Loucy (cell line): ENCODE measurements around the gene PODNL1.

Experiments used
- H2AFZ ChIP-seq: fragments of 200-600 bp; sonication (generic); 2 replicates; pipeline ENCODE4 v1.6.0; 2016; ENCODE audit warnings: antibody characterized with exemption, mild to moderate bottlenecking, low read length, moderate library complexity
- H3F3A ChIP-seq: fragments of 200-600 bp; 2 replicates; pipeline ENCODE4 v1.6.0; 2016; ENCODE audit warnings: antibody characterized with exemption, low read depth, mild to moderate bottlenecking
- H3K27me3 ChIP-seq: fragments of 200-600 bp; sonication (generic); 2 replicates; pipeline ENCODE4 v1.6.1; 2014; ENCODE audit warnings: low read length, mild to moderate bottlenecking; ENCODE audit not compliant: insufficient read depth, poor library complexity, severe bottlenecking
- H3K36me3 ChIP-seq: fragments of 200-600 bp; sonication (generic); 2 replicates; pipeline ENCODE4 v1.6.1; 2016; ENCODE audit warnings: low read length; ENCODE audit not compliant: insufficient read depth
- H3K4me1 ChIP-seq: fragments of 200-600 bp; sonication (generic); 2 replicates; pipeline ENCODE4 v1.5.1; 2014; ENCODE audit warnings: low read length, mild to moderate bottlenecking; ENCODE audit not compliant: insufficient read depth, poor library complexity, severe bottlenecking
- H3K4me2 ChIP-seq: fragments of 200-600 bp; sonication (generic); 2 replicates; pipeline ENCODE4 v1.6.0; 2014; ENCODE audit warnings: antibody characterized with exemption, low read length, low read depth, mild to moderate bottlenecking; ENCODE audit not compliant: poor library complexity, severe bottlenecking
- H3K4me3 ChIP-seq: fragments of 200-600 bp; sonication (generic); 2 replicates; pipeline ENCODE4 v1.5.1; 2014; ENCODE audit warnings: low read length, mild to moderate bottlenecking, mixed read lengths; ENCODE audit not compliant: poor library complexity, severe bottlenecking
- H3K79me2 ChIP-seq: fragments of 200-600 bp; sonication (generic); 2 replicates; pipeline ENCODE4 v1.6.1; 2014; ENCODE audit warnings: low read length; ENCODE audit not compliant: insufficient read depth
- H3K9ac ChIP-seq: fragments of 200-600 bp; sonication (generic); 2 replicates; pipeline ENCODE4 v1.6.0; 2014; ENCODE audit warnings: mild to moderate bottlenecking, low read depth, low read length, moderate library complexity; ENCODE audit not compliant: poor library complexity, severe bottlenecking
- H3K9me2 ChIP-seq: fragments of 200-600 bp; sonication (generic); replicated peaks from 2 replicates; pipeline ENCODE4 v1.6.1; 2016; ENCODE audit warnings: low read depth, low read length, mixed read lengths
- H3K9me3 ChIP-seq: fragments of 200-600 bp; sonication (generic); 2 replicates; pipeline ENCODE4 v1.6.1; 2014; ENCODE audit warnings: mild to moderate bottlenecking, antibody characterized with exemption, low read length, low read depth; ENCODE audit not compliant: insufficient read depth
- H4K20me1 ChIP-seq: fragments of 200-600 bp; sonication (generic); 2 replicates; pipeline ENCODE4 v1.6.0; 2014; ENCODE audit warnings: antibody characterized with exemption, low read length, mild to moderate bottlenecking; ENCODE audit not compliant: insufficient read depth, poor library complexity, severe bottlenecking
- CTCF ChIP-seq: fragments of 200-600 bp; sonication (generic); conservative IDR thresholded peaks from 2 replicates; pipeline ENCODE4 v1.5.1; 2014; ENCODE audit warnings: mild to moderate bottlenecking, antibody characterized with exemption, low read length
- EZH2phosphoT487 ChIP-seq: fragments of 200-600 bp; IDR thresholded peaks from 2 replicates; pipeline ENCODE4 v1.6.1; 2018; ENCODE audit warnings: antibody characterized with exemption, mild to moderate bottlenecking, moderate library complexity, borderline replicate concordance

PODNL1 gene

GRCh38 chr19:13985771-13986347 lies 47.6 kb upstream of the PODNL1 start:
- Histone ChIP-seq H3K4me3 (peak overlapping the region; percentile 60), H3F3A (peaks cover 7% of the 10 kb centered on the region), H3K4me2 (peak overlapping the region; percentile 94), H3K9me3 (no peaks in the 10 kb centered on the region), H3K27me3 (no peaks in the 10 kb centered on the region), H3K9me2 (no peaks in the 10 kb centered on the region), H3K9ac (peak overlapping the region; percentile 73), H3K4me1 (peaks cover 86% of the 10 kb centered on the region), H3K79me2 (peaks cover 9% of the 10 kb centered on the region; the same call in 1 of the 2 replicates), H4K20me1 (no peaks in the 10 kb centered on the region), H3K36me3 (no peaks in the 10 kb centered on the region), H2AFZ (no peak overlapping the region)
- TF ChIP-seq EZH2phosphoT487 (no peak), CTCF (no peak)

GRCh38 chr19:13984875-13985741 lies 46.9 kb upstream of the PODNL1 start:
- Histone ChIP-seq H3K9me2 (no peaks in the 10 kb centered on the region), H3K4me2 (peak overlapping the region; percentile 94), H4K20me1 (no peaks in the 10 kb centered on the region), H3K79me2 (peaks cover 9% of the 10 kb centered on the region; the same call in 1 of the 2 replicates), H3K9ac (peak overlapping the region; percentile 73), H3K4me1 (peaks cover 88% of the 10 kb centered on the region), H2AFZ (no peak overlapping the region), H3K9me3 (no peaks in the 10 kb centered on the region), H3K27me3 (no peaks in the 10 kb centered on the region), H3K4me3 (no peak overlapping the region), H3K36me3 (no peaks in the 10 kb centered on the region), H3F3A (peaks cover 7% of the 10 kb centered on the region)
- TF ChIP-seq CTCF (no peak), EZH2phosphoT487 (no peak)

- Histone ChIP-seq H3K4me1 (peaks cover 78% of the 10 kb centered on the region), H3K4me3 (no peak overlapping the region), H3K9ac (peak overlapping the region; percentile 11), H3K9me3 (no peaks in the 10 kb centered on the region), H3K4me2 (peak overlapping the region; percentile 12), H2AFZ (no peak overlapping the region), H3K27me3 (no peaks in the 10 kb centered on the region), H3K79me2 (peaks cover 9% of the 10 kb centered on the region; the same call in 1 of the 2 replicates), H3K36me3 (no peaks in the 10 kb centered on the region), H3K9me2 (no peaks in the 10 kb centered on the region), H3F3A (peaks cover 7% of the 10 kb centered on the region), H4K20me1 (no peaks in the 10 kb centered on the region)
- TF ChIP-seq EZH2phosphoT487 (no peak), CTCF (no peak)
Observed at GRCh38 chr19:13984186-13984585, 46.0 kb upstream of the PODNL1 start.
